HUES6 (cell line): ENCODE results near the gene ST6GALNAC1.
A peak's percentile ranks its signal among the peaks of the same experiment; 100 is the strongest.
"Not testable (repeated sequence)": the region's sequence is repeated elsewhere in the genome, so short reads cannot be mapped to it uniquely, and the experiment has no call there.

Experiments used
- H3K27ac ChIP-seq: 2 replicates; pipeline ENCODE4 v1.7.0; 2013; ENCODE audit warnings: low read depth, mild to moderate bottlenecking, low read length, inconsistent platforms
- H3K27me3 ChIP-seq: 2 replicates; pipeline ENCODE4 v1.6.1; 2013; ENCODE audit warnings: low read length; ENCODE audit not compliant: control insufficient read depth, insufficient read depth
- H3K36me3 ChIP-seq: 2 replicates; pipeline ENCODE4 v1.6.1; 2013; ENCODE audit warnings: low read length; ENCODE audit not compliant: control insufficient read depth, insufficient read depth
- H3K4me1 ChIP-seq: 2 replicates; pipeline ENCODE4 v1.6.1; 2013; ENCODE audit warnings: low read length; ENCODE audit not compliant: control insufficient read depth, insufficient read depth
- H3K4me3 ChIP-seq: 2 replicates; pipeline ENCODE4 v1.5.1; 2013; ENCODE audit warnings: low read depth, low read length
- H3K9ac ChIP-seq: one replicate; pipeline ENCODE4 v1.6.1; 2013; ENCODE audit warnings: mild to moderate bottlenecking, low read length
- H3K9me3 ChIP-seq: 2 replicates; pipeline ENCODE4 v1.6.1; 2013; ENCODE audit warnings: low read depth, low read length; ENCODE audit not compliant: control insufficient read depth, insufficient read depth

ST6GALNAC1 gene

DNA sequence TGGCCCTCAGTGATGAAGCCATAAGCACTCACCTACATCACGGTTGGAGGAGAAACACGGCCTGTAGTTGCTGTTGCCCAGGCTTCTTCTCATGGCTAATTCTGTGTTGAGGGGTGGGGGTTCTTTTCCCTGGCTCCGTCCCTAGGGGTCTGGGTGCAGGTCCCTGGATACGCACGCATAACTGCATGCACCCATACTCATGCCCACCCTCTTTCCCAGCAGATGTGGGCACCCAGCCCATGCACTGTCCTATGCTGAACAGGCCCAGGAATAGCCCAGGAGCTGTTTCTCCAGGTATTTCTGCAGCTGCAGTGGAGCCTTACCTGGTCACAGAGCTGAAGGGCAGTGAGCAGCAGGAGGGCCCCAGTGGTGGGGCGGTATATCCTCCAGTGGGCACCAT lies 18.1 kb downstream of the ST6GALNAC1 start:
- Histone ChIP-seq H3K4me1 (peaks cover 5% of the 10 kb centered on the region; the same call in 1 of the 2 replicates), H3K9me3 (no peaks in the 10 kb centered on the region), H3K36me3 (no peaks in the 10 kb centered on the region), H3K4me3 (no peak overlapping the region), H3K27me3 (no peaks in the 10 kb centered on the region), H3K27ac (no peak overlapping the region), H3K9ac (no peak overlapping the region)

GRCh38 chr17:76623271-76624146 lies 20.0 kb downstream of the ST6GALNAC1 start:
- H3K4me1 ChIP-seq = no peaks in the 10 kb centered on the region; the same call in 1 of the 2 replicates
- H3K4me3 ChIP-seq = no peak overlapping the region
- no peak overlapping the region for H3K27ac ChIP-seq
- no peaks in the 10 kb centered on the region for H3K36me3 ChIP-seq
- no peaks in the 10 kb centered on the region for H3K9me3 ChIP-seq
- no peaks in the 10 kb centered on the region for H3K27me3 ChIP-seq
- H3K9ac ChIP-seq = no peak overlapping the region

DNA sequence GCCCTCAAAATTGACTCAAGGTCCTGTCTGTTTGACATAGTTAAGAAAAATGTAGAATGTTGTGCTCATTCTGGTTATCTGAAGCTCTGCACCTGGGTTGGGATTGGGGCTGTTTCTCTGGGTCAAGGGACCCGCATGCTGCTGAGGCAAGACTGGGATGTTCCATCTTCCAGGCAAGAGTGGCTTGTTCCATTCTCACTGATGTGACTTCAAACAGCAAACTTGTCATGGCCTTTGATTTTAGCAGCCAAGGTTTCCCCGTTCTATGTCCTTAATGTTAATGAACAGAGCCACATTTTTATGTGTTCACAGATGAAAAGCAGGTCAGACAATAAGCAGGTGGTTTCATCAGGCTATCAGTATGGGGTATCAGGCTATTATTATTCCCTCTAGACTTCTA lies 25.7 kb downstream of the ST6GALNAC1 start:
- Histone ChIP-seq H3K4me1 (peaks cover 2% of the 10 kb centered on the region; the same call in 1 of the 2 replicates), H3K27me3 (no peaks in the 10 kb centered on the region), H3K36me3 (no peaks in the 10 kb centered on the region), H3K27ac (no peak overlapping the region), H3K9ac (no peak overlapping the region), H3K4me3 (no peak overlapping the region), H3K9me3 (peaks cover 13% of the 10 kb centered on the region)

- Histone ChIP-seq H3K27ac (no peak overlapping the region), H3K9me3 (peaks cover 13% of the 10 kb centered on the region), H3K27me3 (no peaks in the 10 kb centered on the region), H3K9ac (no peak overlapping the region), H3K4me3 (no peak overlapping the region), H3K36me3 (no peaks in the 10 kb centered on the region), H3K4me1 (peaks cover 17% of the 10 kb centered on the region; the same call in 1 of the 2 replicates)
Observed at GRCh38 chr17:76614912-76615617, 28.5 kb downstream of the ST6GALNAC1 start.

DNA sequence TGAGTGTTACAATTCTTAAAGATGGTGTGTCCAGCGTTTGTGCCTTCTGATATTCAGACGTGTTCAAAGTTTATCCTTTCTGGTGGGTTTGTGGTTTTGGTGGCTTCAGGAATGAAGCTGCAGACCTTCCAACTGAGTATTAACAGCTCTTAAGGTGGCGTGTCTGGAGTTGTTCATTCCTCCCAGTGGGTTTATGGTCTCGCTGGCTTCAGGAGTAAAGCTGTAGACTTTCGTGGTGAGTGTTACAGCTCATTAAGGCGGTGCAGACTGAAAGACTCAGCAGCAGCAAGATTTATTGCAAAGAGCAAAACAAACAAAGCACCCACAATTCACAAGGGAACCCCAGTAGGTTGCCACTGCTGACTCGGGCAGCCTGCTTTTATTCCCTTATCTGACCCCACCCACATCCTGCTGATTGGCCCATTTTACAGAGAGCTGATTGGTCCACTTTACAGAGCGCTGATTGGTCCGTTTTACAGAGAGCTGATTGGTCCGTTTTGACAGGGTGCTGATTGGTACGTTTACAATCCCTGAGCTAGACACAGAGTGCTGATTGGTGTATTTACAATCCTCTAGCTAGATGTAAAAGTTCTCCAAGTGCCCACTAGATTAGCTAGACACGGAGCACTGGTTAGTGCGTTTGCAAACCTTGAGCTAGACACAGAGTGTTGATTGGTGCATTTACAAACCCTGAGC lies 29.3 kb downstream of the ST6GALNAC1 start:
- not testable (repeated sequence) for H3K27ac ChIP-seq, H3K9ac ChIP-seq, H3K4me3 ChIP-seq, H3K36me3 ChIP-seq, H3K27me3 ChIP-seq
- Histone ChIP-seq H3K9me3 (peaks cover 13% of the 10 kb centered on the region), H3K4me1 (peaks cover 17% of the 10 kb centered on the region; the same call in 1 of the 2 replicates)

- peaks cover 13% of the 10 kb centered on the region for H3K9me3 ChIP-seq
- no peaks in the 10 kb centered on the region; the same call in 1 of the 2 replicates for H3K36me3 ChIP-seq
- H3K9ac ChIP-seq = peak overlapping the region; percentile 76
- H3K27ac ChIP-seq = peak overlapping the region; percentile 92; the same call in 1 of the 2 replicates
- H3K4me1 ChIP-seq = peaks cover 17% of the 10 kb centered on the region; the same call in 1 of the 2 replicates
- no peaks in the 10 kb centered on the region for H3K27me3 ChIP-seq
- peak overlapping the region; percentile 5; the same call in 1 of the 2 replicates for H3K4me3 ChIP-seq
Observed at GRCh38 chr17:76612977-76613851, 30.3 kb downstream of the ST6GALNAC1 start.

DNA sequence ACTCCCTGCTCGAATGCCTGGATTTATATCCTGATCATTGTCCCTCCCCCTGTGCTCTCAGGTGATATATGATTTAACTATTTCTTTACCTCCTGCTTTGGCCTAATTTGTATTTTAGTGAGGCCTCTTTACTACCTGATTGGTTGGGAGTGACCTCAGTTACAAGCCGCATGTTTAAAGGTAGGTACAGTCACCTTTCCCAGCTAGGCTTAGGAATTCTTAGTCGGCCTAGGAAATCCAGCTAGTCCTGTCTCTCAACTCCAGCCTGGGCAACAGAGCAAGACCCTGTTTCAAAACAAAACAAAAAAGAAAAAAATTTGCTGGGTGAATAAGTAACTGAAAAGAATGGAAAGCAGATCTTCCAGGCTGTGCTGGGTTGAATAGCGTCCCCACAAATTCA lies 31.1 kb downstream of the ST6GALNAC1 start:
- H3K27me3 ChIP-seq = no peaks in the 10 kb centered on the region

DNA sequence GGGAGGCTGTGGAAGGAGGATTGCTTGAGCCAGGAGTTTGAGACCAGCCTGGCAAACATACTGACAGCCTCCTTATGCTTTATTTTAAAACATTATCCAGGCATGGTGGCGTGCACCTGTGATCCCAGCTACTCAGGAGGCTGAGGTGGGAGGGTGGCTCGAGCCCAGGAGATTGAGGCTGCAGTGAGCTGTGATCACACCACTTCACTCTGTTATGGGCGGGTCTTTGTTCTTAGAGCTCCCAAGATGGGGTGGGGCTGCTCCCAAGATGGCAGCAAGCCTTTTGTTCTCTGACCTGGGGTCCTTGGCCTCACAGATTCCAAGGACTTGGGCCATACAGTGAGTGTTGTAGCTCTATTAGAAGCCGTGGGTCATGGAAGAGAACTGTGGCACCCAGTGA lies 31.8 kb downstream of the ST6GALNAC1 start:
- peak overlapping the region; percentile 41; the same call in 1 of the 2 replicates for H3K4me3 ChIP-seq
- H3K36me3 ChIP-seq = no peaks in the 10 kb centered on the region; the same call in 1 of the 2 replicates
- peaks cover 13% of the 10 kb centered on the region for H3K9me3 ChIP-seq
- H3K4me1 ChIP-seq = peaks cover 17% of the 10 kb centered on the region; the same call in 1 of the 2 replicates
- no peaks in the 10 kb centered on the region for H3K27me3 ChIP-seq
- peak overlapping the region; percentile 92; the same call in 1 of the 2 replicates for H3K27ac ChIP-seq
- peak overlapping the region; percentile 94 for H3K9ac ChIP-seq

More for the DNA sequence above, 31.1 kb downstream of the ST6GALNAC1 start:
- Histone ChIP-seq H3K9me3 (peaks cover 13% of the 10 kb centered on the region), H3K9ac (peak overlapping the region; percentile 94), H3K36me3 (no peaks in the 10 kb centered on the region; the same call in 1 of the 2 replicates), H3K4me1 (peaks cover 17% of the 10 kb centered on the region; the same call in 1 of the 2 replicates), H3K27ac (peak overlapping the region; percentile 92; the same call in 1 of the 2 replicates), H3K4me3 (peak overlapping the region; percentile 5; the same call in 1 of the 2 replicates)

GRCh38 chr17:76611080-76611749 lies 32.3 kb downstream of the ST6GALNAC1 start:
- Histone ChIP-seq H3K4me1 (peaks cover 17% of the 10 kb centered on the region; the same call in 1 of the 2 replicates), H3K9me3 (peaks cover 13% of the 10 kb centered on the region), H3K9ac (peak overlapping the region; percentile 94), H3K27ac (peak overlapping the region; percentile 92; the same call in 1 of the 2 replicates), H3K4me3 (peak overlapping the region; percentile 62; the same call in 1 of the 2 replicates)
- not testable (repeated sequence) for H3K36me3 ChIP-seq, H3K27me3 ChIP-seq
